ENCODE measurements around the gene EMP3.
"Not testable (repeated sequence)": the region's sequence is repeated elsewhere in the genome, so short reads cannot be mapped to it uniquely, and the experiment has no call there.

Gene EMP3

GRCh38 chr19:48325265-48325910, at the start of gene EMP3:
Gene EMP3 (plus strand): TSS chr19:48325552. CDS start chr19:48326845, 1,293 bp downstream.
- peak within 1 kb of the TSS; percentile 96 for H3K4me3 Mint-ChIP-seq
- no peaks in the 10 kb centered on the region for H3K9me3 Mint-ChIP-seq
- peak within 1 kb of the TSS; percentile 99 for H3K27ac Mint-ChIP-seq
- H3K27me3 Mint-ChIP-seq: no peaks in the 10 kb centered on the region
- peaks cover 88% of the 10 kb centered on the region for H3K4me1 Mint-ChIP-seq
- H3K36me3 Mint-ChIP-seq: peaks cover 12% of the 10 kb centered on the region

- no peaks in the 10 kb centered on the region for H3K9me3 Mint-ChIP-seq
- no peak overlapping the region for H3K27ac Mint-ChIP-seq
- H3K4me1 Mint-ChIP-seq: no peaks in the 10 kb centered on the region
- no peaks in the 10 kb centered on the region for H3K27me3 Mint-ChIP-seq
- H3K36me3 Mint-ChIP-seq: no peaks in the 10 kb centered on the region
- no peak overlapping the region for H3K4me3 Mint-ChIP-seq
Observed at GRCh38 chr19:48279747-48280146, 45.6 kb upstream of the EMP3 start.

GRCh38 chr19:48283908-48284307, 41.4 kb upstream of the EMP3 start:
- H3K4me3 Mint-ChIP-seq: no peak overlapping the region
- H3K9me3 Mint-ChIP-seq: peaks cover 7% of the 10 kb centered on the region
- peaks cover 5% of the 10 kb centered on the region for H3K36me3 Mint-ChIP-seq
- H3K27ac Mint-ChIP-seq: no peak overlapping the region
- H3K27me3 Mint-ChIP-seq: no peaks in the 10 kb centered on the region
- H3K4me1 Mint-ChIP-seq: no peaks in the 10 kb centered on the region

- H3K27ac Mint-ChIP-seq: no peak overlapping the region
- H3K4me1 Mint-ChIP-seq: no peaks in the 10 kb centered on the region
- H3K27me3 Mint-ChIP-seq: no peaks in the 10 kb centered on the region
- peaks cover 7% of the 10 kb centered on the region for H3K9me3 Mint-ChIP-seq
- H3K4me3 Mint-ChIP-seq: no peak overlapping the region
- peaks cover 5% of the 10 kb centered on the region for H3K36me3 Mint-ChIP-seq
Observed at GRCh38 chr19:48284896-48285295, 40.5 kb upstream of the EMP3 start.

GRCh38 chr19:48287748-48288147, 37.6 kb upstream of the EMP3 start:
- Mint-ChIP-seq H3K4me1 (peaks cover 8% of the 10 kb centered on the region), H3K27ac (no peak overlapping the region), H3K27me3 (no peaks in the 10 kb centered on the region), H3K9me3 (peaks cover 7% of the 10 kb centered on the region), H3K36me3 (peaks cover 5% of the 10 kb centered on the region), H3K4me3 (no peak overlapping the region)

GRCh38 chr19:48290401-48290770, 35.0 kb upstream of the EMP3 start:
- H3K36me3 Mint-ChIP-seq: peaks cover 3% of the 10 kb centered on the region
- no peak overlapping the region for H3K27ac Mint-ChIP-seq
- no peaks in the 10 kb centered on the region for H3K27me3 Mint-ChIP-seq
- H3K4me1 Mint-ChIP-seq: peaks cover 8% of the 10 kb centered on the region
- peaks cover 7% of the 10 kb centered on the region for H3K9me3 Mint-ChIP-seq
- H3K4me3 Mint-ChIP-seq: no peak overlapping the region

- Mint-ChIP-seq H3K4me1 (peaks cover 8% of the 10 kb centered on the region), H3K4me3 (peak overlapping the region; percentile 81), H3K27me3 (no peaks in the 10 kb centered on the region), H3K27ac (peak overlapping the region; percentile 12), H3K9me3 (peaks cover 7% of the 10 kb centered on the region), H3K36me3 (peaks cover 3% of the 10 kb centered on the region)
Observed at GRCh38 chr19:48290771-48291488, 34.4 kb upstream of the EMP3 start.

GRCh38 chr19:48291489-48291815, 33.9 kb upstream of the EMP3 start:
- peak overlapping the region; percentile 81 for H3K4me3 Mint-ChIP-seq
- H3K27ac Mint-ChIP-seq, H3K27me3 Mint-ChIP-seq, H3K4me1 Mint-ChIP-seq, H3K36me3 Mint-ChIP-seq, H3K9me3 Mint-ChIP-seq: not testable (repeated sequence)

- Mint-ChIP-seq H3K27ac (no peak overlapping the region), H3K4me3 (no peak overlapping the region), H3K9me3 (no peaks in the 10 kb centered on the region), H3K4me1 (peaks cover 8% of the 10 kb centered on the region), H3K36me3 (no peaks in the 10 kb centered on the region), H3K27me3 (no peaks in the 10 kb centered on the region)
Observed at GRCh38 chr19:48292798-48293197, 32.6 kb upstream of the EMP3 start.

GRCh38 chr19:48295458-48295857, 29.9 kb upstream of the EMP3 start:
- H3K27me3 Mint-ChIP-seq: no peaks in the 10 kb centered on the region

GRCh38 chr19:48296963-48297734, 28.2 kb upstream of the EMP3 start:
- no peak overlapping the region for H3K27ac Mint-ChIP-seq
- H3K9me3 Mint-ChIP-seq: no peaks in the 10 kb centered on the region
- H3K27me3 Mint-ChIP-seq: no peaks in the 10 kb centered on the region
- no peaks in the 10 kb centered on the region for H3K36me3 Mint-ChIP-seq
- no peak overlapping the region for H3K4me3 Mint-ChIP-seq
- no peaks in the 10 kb centered on the region for H3K4me1 Mint-ChIP-seq

More at GRCh38 chr19:48295458-48295857, 29.9 kb upstream of the EMP3 start:
- Mint-ChIP-seq H3K27ac (no peak overlapping the region), H3K4me1 (peaks cover 8% of the 10 kb centered on the region), H3K36me3 (no peaks in the 10 kb centered on the region), H3K9me3 (no peaks in the 10 kb centered on the region), H3K4me3 (no peak overlapping the region)

GRCh38 chr19:48297975-48298374, 27.4 kb upstream of the EMP3 start:
- no peak overlapping the region for H3K4me3 Mint-ChIP-seq
- H3K27me3 Mint-ChIP-seq: no peaks in the 10 kb centered on the region
- no peaks in the 10 kb centered on the region for H3K36me3 Mint-ChIP-seq
- no peaks in the 10 kb centered on the region for H3K4me1 Mint-ChIP-seq
- no peak overlapping the region for H3K27ac Mint-ChIP-seq
- H3K9me3 Mint-ChIP-seq: no peaks in the 10 kb centered on the region

GRCh38 chr19:48301886-48302599, 23.3 kb upstream of the EMP3 start:
- Mint-ChIP-seq H3K27me3 (no peaks in the 10 kb centered on the region), H3K36me3 (no peaks in the 10 kb centered on the region)

GRCh38 chr19:48302600-48302959, 22.8 kb upstream of the EMP3 start:
- no peaks in the 10 kb centered on the region for H3K27me3 Mint-ChIP-seq
- H3K36me3 Mint-ChIP-seq: no peaks in the 10 kb centered on the region
- H3K27ac Mint-ChIP-seq: no peak overlapping the region
- no peak overlapping the region for H3K4me3 Mint-ChIP-seq
- no peaks in the 10 kb centered on the region for H3K4me1 Mint-ChIP-seq
- H3K9me3 Mint-ChIP-seq: no peaks in the 10 kb centered on the region

More at GRCh38 chr19:48301886-48302599, 23.3 kb upstream of the EMP3 start:
- H3K4me1 Mint-ChIP-seq: no peaks in the 10 kb centered on the region
- no peaks in the 10 kb centered on the region for H3K9me3 Mint-ChIP-seq
- no peak overlapping the region for H3K4me3 Mint-ChIP-seq
- H3K27ac Mint-ChIP-seq: no peak overlapping the region

- Mint-ChIP-seq H3K27me3 (no peaks in the 10 kb centered on the region), H3K4me3 (no peak overlapping the region), H3K9me3 (no peaks in the 10 kb centered on the region), H3K27ac (no peak overlapping the region), H3K4me1 (no peaks in the 10 kb centered on the region), H3K36me3 (no peaks in the 10 kb centered on the region)
Observed at GRCh38 chr19:48303367-48303766, 22.0 kb upstream of the EMP3 start.

GRCh38 chr19:48303866-48304265, 21.5 kb upstream of the EMP3 start:
- Mint-ChIP-seq H3K27me3 (no peaks in the 10 kb centered on the region), H3K27ac (no peak overlapping the region), H3K9me3 (no peaks in the 10 kb centered on the region), H3K4me1 (no peaks in the 10 kb centered on the region), H3K36me3 (no peaks in the 10 kb centered on the region), H3K4me3 (no peak overlapping the region)

Data from activated naive CD4-positive, alpha-beta T cell treated with anti-CD3 and anti-CD28 coated beads, Interleukin-2, amount 50 U/mL, for 24 hours (primary cell).